GM12878 (cell line): ENCODE data around the gene TMEM72. TPM values are rescaled to one million over a fixed set of nuclear protein-coding genes. Genes with fewer than 3 reads are reported as not detected.

ENCODE experiments used
- BHLHE40 ChIP-seq, 2 experiments: fragments of 450-650 bp in 1 of 2; IDR thresholded peaks; 2 replicates each; pipeline ENCODE4 v1.6.1; 2011 to 2017; ENCODE audit warnings: low read depth in 2 of 2, borderline replicate concordance in 1 of 2, improper control_type of control experiment in 1 of 2, low read length in 1 of 2, mild to moderate bottlenecking in 1 of 2
- MYC ChIP-seq: IDR thresholded peaks from 2 replicates; pipeline ENCODE4 v1.6.1; 2011; ENCODE audit warnings: mild to moderate bottlenecking, low read length, moderate library complexity, inconsistent platforms; ENCODE audit not compliant: insufficient read depth, insufficient replicate concordance, insufficient read length, severe bottlenecking
- PAX8 ChIP-seq: fragments of 450-650 bp; IDR thresholded peaks from 2 replicates; pipeline ENCODE4 v1.6.1; 2017; ENCODE audit warnings: mild to moderate bottlenecking, moderate library complexity
- RCOR1 ChIP-seq: conservative IDR thresholded peaks from 2 replicates; pipeline ENCODE4 v1.6.1; 2012; ENCODE audit warnings: low read depth, low read length, improper control_type of control experiment
- RFX5 ChIP-seq: IDR thresholded peaks from 2 replicates; pipeline ENCODE4 v1.6.1; 2011; ENCODE audit warnings: low read depth, low read length, improper control_type of control experiment
- TCF12 ChIP-seq: IDR thresholded peaks from 2 replicates; pipeline ENCODE4 v1.6.1; 2011; ENCODE audit warnings: low read depth, mild to moderate bottlenecking, low read length
- WRNIP1 ChIP-seq: IDR thresholded peaks from 2 replicates; pipeline ENCODE4 v1.6.1; 2011; ENCODE audit warnings: low read depth, low read length, improper control_type of control experiment, borderline replicate concordance
- ZNF24 ChIP-seq: fragments of 450-650 bp; IDR thresholded peaks from 2 replicates; pipeline ENCODE4 v1.6.1; 2017; ENCODE audit warnings: antibody characterized with exemption, mild to moderate bottlenecking
- polyA plus RNA-seq, 11 experiments: library from polyadenylated mRNA; depleted of rRNA in 4 of 11; unstranded in 6 of 11; stranded (reverse) in 5 of 11; fragments of >200 nt; fragmentation: Nextera tagmentation in 4 of 11; fragmentation: Illumina TruSeq in 1 of 11; extraction: Ambion mirVana in 4 of 11; extraction: Trizol in 1 of 11; gene quantifications; 1 replicate in 1 of 11; 2 replicates in 10 of 11; pipeline versions ENCODE4 v1.2.1 to v1.2.3, GENCODE V29; 2011 to 2016; ENCODE audit warnings: inconsistent platforms in 2 of 11, missing spikeins in 2 of 11, low read depth in 1 of 11
- total RNA-seq, 4 experiments: library from RNA; depleted of rRNA in 3 of 4; stranded (reverse); fragments of >200 nt in 3 of 4; fragmentation: Illumina TruSeq in 1 of 4; extraction: Trizol in 1 of 4; gene quantifications; 2 replicates each; pipeline versions ENCODE4 v1.2.1 to v1.2.3, GENCODE V29; 2013 to 2021
- TF ChIP-seq, protein P1 (sequence below): IDR thresholded peaks from 2 replicates; pipeline ENCODE4 v1.6.1; 2012; ENCODE audit warnings: low read depth, low read length, improper control_type of control experiment
- TF ChIP-seq, protein P2 (sequence below): fragments of 450-650 bp; IDR thresholded peaks from 2 replicates; pipeline ENCODE4 v1.6.1; 2016; ENCODE audit warnings: mild to moderate bottlenecking
- TF ChIP-seq, protein P3 (sequence below): IDR thresholded peaks from 2 replicates; pipeline ENCODE4 v1.6.1; 2011; ENCODE audit warnings: mild to moderate bottlenecking, low read depth, low read length, moderate library complexity; ENCODE audit not compliant: insufficient replicate concordance

The TMEM72 gene
- total and polyA plus RNA-seq, 10 of the 15 experiments (the other 5 are each of a cell fraction or from before 2014, with no cell fraction given): 0.12 TPM; not detected in 9

DNA sequence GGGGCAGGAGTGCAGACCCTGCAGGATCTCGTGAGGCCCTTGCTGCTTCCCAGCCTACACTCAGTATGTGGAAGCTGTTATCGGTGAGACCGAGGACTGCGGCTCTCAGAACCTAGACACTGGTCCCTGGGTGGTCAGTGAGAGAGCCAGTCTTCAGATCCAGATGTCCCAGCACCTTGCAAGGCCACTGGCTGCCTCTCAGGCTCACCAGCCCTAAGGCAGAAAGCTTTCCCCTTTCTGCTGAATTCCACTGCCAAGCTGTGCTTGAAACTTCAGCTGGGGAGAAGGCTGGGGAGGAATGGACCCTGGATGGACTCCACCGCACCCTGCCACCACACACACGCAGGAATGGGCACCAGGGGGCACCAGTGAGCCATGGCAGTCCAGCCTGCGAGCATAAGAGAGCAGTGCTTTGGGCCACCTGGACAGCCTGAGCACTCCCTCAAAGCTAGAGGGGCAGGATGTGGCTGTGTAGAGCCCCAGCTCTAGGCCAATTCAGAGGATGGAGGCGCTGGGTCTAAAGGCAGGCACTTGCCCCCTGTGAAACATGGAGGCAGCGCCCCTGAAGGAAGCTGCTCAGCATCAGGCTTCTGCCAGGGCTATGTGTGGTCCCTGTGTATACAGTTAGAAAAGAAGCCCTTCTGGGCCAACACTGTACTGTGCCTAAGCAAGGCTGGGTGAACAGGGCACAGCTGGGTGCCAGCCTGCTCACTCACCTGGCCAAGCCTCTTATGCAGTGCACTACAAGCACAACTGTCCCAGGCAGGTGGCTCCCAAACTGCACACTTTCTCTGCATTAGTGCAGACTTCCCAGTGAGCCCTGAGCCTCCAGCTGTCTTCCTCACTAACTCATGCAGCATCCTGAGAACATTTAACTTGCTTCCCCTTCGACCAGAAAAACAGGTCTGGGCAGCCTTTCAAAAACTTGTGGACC lies 21.6 kb downstream of the TMEM72 start (continued):
- TF ChIP-seq RCOR1: 0 out of 2 replicates have a peak, but pooled peaks have one; percentile 39
- peak; percentile 78; the same call in 1 of the 2 replicates for TF ChIP-seq TCF12
- TF ChIP-seq MYC: no peak
- TF ChIP-seq, protein P1, sequence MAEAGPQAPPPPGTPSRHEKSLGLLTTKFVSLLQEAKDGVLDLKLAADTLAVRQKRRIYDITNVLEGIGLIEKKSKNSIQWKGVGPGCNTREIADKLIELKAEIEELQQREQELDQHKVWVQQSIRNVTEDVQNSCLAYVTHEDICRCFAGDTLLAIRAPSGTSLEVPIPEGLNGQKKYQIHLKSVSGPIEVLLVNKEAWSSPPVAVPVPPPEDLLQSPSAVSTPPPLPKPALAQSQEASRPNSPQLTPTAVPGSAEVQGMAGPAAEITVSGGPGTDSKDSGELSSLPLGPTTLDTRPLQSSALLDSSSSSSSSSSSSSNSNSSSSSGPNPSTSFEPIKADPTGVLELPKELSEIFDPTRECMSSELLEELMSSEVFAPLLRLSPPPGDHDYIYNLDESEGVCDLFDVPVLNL: 0 out of 2 replicates have a peak, but pooled peaks have one; percentile 15
- TF ChIP-seq WRNIP1: 0 out of 2 replicates have a peak, but pooled peaks have one; percentile 83
- TF ChIP-seq PAX8: no peak
- peak; percentile 16; the same call in 1 of the 2 replicates for TF ChIP-seq RFX5
- TF ChIP-seq, protein P2, sequence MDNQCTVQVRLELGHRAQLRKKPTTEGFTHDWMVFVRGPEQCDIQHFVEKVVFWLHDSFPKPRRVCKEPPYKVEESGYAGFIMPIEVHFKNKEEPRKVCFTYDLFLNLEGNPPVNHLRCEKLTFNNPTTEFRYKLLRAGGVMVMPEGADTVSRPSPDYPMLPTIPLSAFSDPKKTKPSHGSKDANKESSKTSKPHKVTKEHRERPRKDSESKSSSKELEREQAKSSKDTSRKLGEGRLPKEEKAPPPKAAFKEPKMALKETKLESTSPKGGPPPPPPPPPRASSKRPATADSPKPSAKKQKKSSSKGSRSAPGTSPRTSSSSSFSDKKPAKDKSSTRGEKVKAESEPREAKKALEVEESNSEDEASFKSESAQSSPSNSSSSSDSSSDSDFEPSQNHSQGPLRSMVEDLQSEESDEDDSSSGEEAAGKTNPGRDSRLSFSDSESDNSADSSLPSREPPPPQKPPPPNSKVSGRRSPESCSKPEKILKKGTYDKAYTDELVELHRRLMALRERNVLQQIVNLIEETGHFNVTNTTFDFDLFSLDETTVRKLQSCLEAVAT: 0 out of 2 replicates have a peak, but pooled peaks have one; percentile 30
- no peak for TF ChIP-seq ZNF24
- TF ChIP-seq BHLHE40 (IDR thresholded peaks at IDR 0.05; ENCODE audit: borderline replicate concordance in 1 of 2, low read depth in 2 of 2, low read length in 1 of 2): peak in 1 of 2 experiments; percentile 64; a peak in 1 of 4 replicates
- TF ChIP-seq, protein P3, sequence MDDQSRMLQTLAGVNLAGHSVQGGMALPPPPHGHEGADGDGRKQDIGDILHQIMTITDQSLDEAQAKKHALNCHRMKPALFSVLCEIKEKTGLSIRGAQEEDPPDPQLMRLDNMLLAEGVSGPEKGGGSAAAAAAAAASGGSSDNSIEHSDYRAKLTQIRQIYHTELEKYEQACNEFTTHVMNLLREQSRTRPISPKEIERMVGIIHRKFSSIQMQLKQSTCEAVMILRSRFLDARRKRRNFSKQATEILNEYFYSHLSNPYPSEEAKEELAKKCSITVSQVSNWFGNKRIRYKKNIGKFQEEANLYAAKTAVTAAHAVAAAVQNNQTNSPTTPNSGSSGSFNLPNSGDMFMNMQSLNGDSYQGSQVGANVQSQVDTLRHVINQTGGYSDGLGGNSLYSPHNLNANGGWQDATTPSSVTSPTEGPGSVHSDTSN: no peak
- TF ChIP-seq, all 136 proteins: peak for 25
